B cell (primary cell): Measurements from ENCODE around the gene PLCB3. TPM values are rescaled to one million over a fixed set of nuclear protein-coding genes. Genes with fewer than 3 reads are reported as not detected.

Experiments used
- ATAC-seq: fragments of 200-7000 bp; cut with Tn5 transposase; one replicate; pipeline ENCODE4 v1.10.0; 2021; ENCODE audit warnings: low read depth, mild to moderate bottlenecking, moderate number of reproducible peaks, moderate library complexity
- CTCF ChIA-PET: fragments of 350-600 bp; sonication (Branson Sonifier 250); formaldehyde crosslinking; loops from one replicate; lab custom pipeline; 2021; ENCODE audit warnings: antibody characterized with exemption, inconsistent platforms; lab: Charles Lee
- POLR2A ChIA-PET: fragments of 350-600 bp; sonication (Branson Sonifier 250); formaldehyde crosslinking; loops from one replicate; lab custom pipeline; 2021; ENCODE audit warnings: antibody characterized with exemption; lab: Charles Lee
- DNase-seq: peaks from one replicate; pipeline ENCODE4 v3.0.0; 2013
- H2AFZ ChIP-seq: 2 replicates; pipeline ENCODE4 v1.6.1; 2012; ENCODE audit warnings: mild to moderate bottlenecking, low read depth, low read length; ENCODE audit not compliant: insufficient read depth, poor library complexity, severe bottlenecking
- H3K27ac ChIP-seq, 2 donors: 1 replicate in 1 of 2; 2 replicates in 1 of 2; pipeline ENCODE4 v1.5.1; 2012 to 2013; ENCODE audit warnings: low read length in 2 of 2, mild to moderate bottlenecking in 2 of 2, moderate library complexity in 1 of 2
- H3K27me3 ChIP-seq, 4 experiments: fragments of 200-600 bp in 1 of 4; sonication (generic) in 1 of 4; replicated peaks in 1 of 4; 1 replicate in 2 of 4; 2 replicates in 2 of 4; pipeline versions ENCODE4 v1.6.1 to v1.7.0; 2013 to 2016; ENCODE audit warnings: low read length in 3 of 4, mild to moderate bottlenecking in 2 of 4, mixed read lengths in 1 of 4, moderate library complexity in 1 of 4; ENCODE audit not compliant: insufficient read depth in 4 of 4, control insufficient read depth in 3 of 4; ENCODE audit errors: control extremely low read depth in 1 of 4
- H3K36me3 ChIP-seq, 2 experiments: replicated peaks in 1 of 2; 1 replicate in 1 of 2; 2 replicates in 1 of 2; pipeline versions ENCODE4 v1.6.1 to v1.7.1; 2013; ENCODE audit warnings: low read length in 1 of 2; ENCODE audit not compliant: insufficient read depth in 2 of 2, control insufficient read depth in 1 of 2; ENCODE audit errors: control extremely low read depth in 1 of 2, extremely low read depth in 1 of 2
- H3K4me1 ChIP-seq, 2 donors: fragments of 200-600 bp in 1 of 2; sonication (generic) in 1 of 2; 1 replicate in 1 of 2; 2 replicates in 1 of 2; pipeline versions ENCODE4 v1.5.1 to v1.6.1; 2013 to 2017; ENCODE audit warnings: low read length in 2 of 2; ENCODE audit not compliant: control insufficient read depth in 2 of 2, insufficient read depth in 2 of 2
- H3K4me2 ChIP-seq: replicated peaks from 2 replicates; pipeline ENCODE3; 2012; ENCODE audit warnings: mild to moderate bottlenecking, low read depth, low read length; ENCODE audit not compliant: poor library complexity, severe bottlenecking
- H3K4me3 ChIP-seq, 5 experiments: fragments of 200-600 bp in 1 of 5; sonication (generic) in 1 of 5; 1 replicate in 3 of 5; 2 replicates in 2 of 5; pipeline versions ENCODE4 v1.5.1 to v1.7.0; 2011 to 2016; ENCODE audit warnings: low read length in 4 of 5, mild to moderate bottlenecking in 4 of 5, low read depth in 2 of 5, control low read depth in 1 of 5, moderate library complexity in 1 of 5; ENCODE audit not compliant: insufficient read depth in 1 of 5; ENCODE audit errors: control extremely low read depth in 1 of 5, extremely low read depth in 1 of 5
- H3K79me2 ChIP-seq: fragments of 200-600 bp; sonication (generic); one replicate; pipeline ENCODE4 v1.6.0; 2016; ENCODE audit warnings: low read length; ENCODE audit not compliant: control insufficient read depth, insufficient read depth
- H3K9ac ChIP-seq: fragments of 200-600 bp; sonication (generic); 2 replicates; pipeline ENCODE4 v1.6.1; 2017; ENCODE audit warnings: mild to moderate bottlenecking, low read length, moderate library complexity
- H3K9me3 ChIP-seq, 3 donors: one replicate each; pipeline versions ENCODE4 v1.6.1 to v1.7.1; 2013; ENCODE audit warnings: low read length in 2 of 3; ENCODE audit not compliant: control insufficient read depth in 2 of 3, insufficient read depth in 1 of 3; ENCODE audit errors: control extremely low read depth in 1 of 3
- H4K20me1 ChIP-seq: 2 replicates; pipeline ENCODE4 v1.6.0; 2012; ENCODE audit warnings: mild to moderate bottlenecking, low read length; ENCODE audit not compliant: insufficient read depth, control insufficient read depth, poor library complexity, severe bottlenecking
- H3K27ac Mint-ChIP-seq: one replicate; pipeline ENCODE4 v1.8.0; 2021; ENCODE audit warnings: mixed read lengths
- H3K27me3 Mint-ChIP-seq: one replicate; pipeline ENCODE4 v1.8.0; 2021; ENCODE audit warnings: mixed read lengths
- H3K4me1 Mint-ChIP-seq: one replicate; pipeline ENCODE4 v1.8.0; 2021; ENCODE audit warnings: mixed read lengths
- H3K4me3 Mint-ChIP-seq: one replicate; pipeline ENCODE4 v1.8.0; 2021; ENCODE audit warnings: mixed read lengths
- H3K9me3 Mint-ChIP-seq: one replicate; pipeline ENCODE4 v1.8.0; 2022; ENCODE audit warnings: mixed read lengths; ENCODE audit not compliant: insufficient read depth
- CTCF ChIP-seq: fragments of 200-600 bp; IDR thresholded peaks from one replicate; pipeline ENCODE4 v1.8.0; 2022; ENCODE audit warnings: antibody characterized with exemption, mild to moderate bottlenecking
- EZH2 ChIP-seq: IDR thresholded peaks from 2 replicates; pipeline ENCODE4 v1.6.1; 2012; ENCODE audit warnings: borderline replicate concordance, low read depth, mild to moderate bottlenecking, moderate library complexity, low read length; ENCODE audit not compliant: insufficient read depth, poor library complexity, severe bottlenecking
- WGBS: methylation state at CpG from one replicate; pipeline ENCODE4 v1.1.5; 2013; ENCODE audit warnings: missing lambda C conversion rate; ENCODE audit not compliant: insufficient coverage; 5-methylcytosine and 5-hydroxymethylcytosine counted together
- intact Hi-C: fragments of 100-400 bp; cut with micrococcal nuclease; formaldehyde crosslinking; loops from one replicate; pipeline ENCODE4 v1.10.0; 2022
- polyA plus RNA-seq: library from polyadenylated mRNA; depleted of rRNA; stranded (reverse); fragments of >200 nt; gene quantifications from 2 replicates; pipeline ENCODE4 v1.2.3, GENCODE V29; 2012
- total RNA-seq, 2 donors: library from RNA; stranded (reverse); fragments of 120-200 nt in 1 of 2; gene quantifications; 1 replicate in 1 of 2; 2 replicates in 1 of 2; pipeline versions ENCODE4 v1.2.3 to v1.2.4, GENCODE V29; 2013 to 2022

PLCB3 gene
- total and polyA plus RNA-seq, 2 donors (not counting 1 experiment from before 2014, with no cell fraction given) = 3.0 to 8.1 TPM

GRCh38 chr11:64263021-64263946 is 12.0 kb downstream of the PLCB3 start:
- H3K4me3 Mint-ChIP-seq = no peak overlapping the region
- no peaks in the 10 kb centered on the region for H3K9me3 Mint-ChIP-seq
- no peaks in the 10 kb centered on the region for H3K9me3 ChIP-seq
- H3K36me3 ChIP-seq = no peaks in the 10 kb centered on the region
- no peaks in the 10 kb centered on the region for H4K20me1 ChIP-seq
- H2AFZ ChIP-seq = no peak overlapping the region
- CTCF ChIA-PET = interaction anchor here (1.2 to 1.4 kb wide), 2 partner anchors 57 to 59 kb away, joined by 3 to 4 read pairs; partner anchors contain the start of gene FERMT3
- intact Hi-C loops = no loop called here
- H3K4me2 ChIP-seq = no peak overlapping the region
- H3K79me2 ChIP-seq = no peaks in the 10 kb centered on the region
- no peak overlapping the region for H3K27ac Mint-ChIP-seq
- DNase-seq = no peak
- H3K4me1 ChIP-seq = peaks cover 2 to 5% of the 10 kb centered on the region in 2 donors
- no peak overlapping the region for H3K4me3 ChIP-seq
- POLR2A ChIA-PET = interaction anchor here (0.6 kb wide), 1 partner anchor 1457 kb away, joined by 4 read pairs; no protein-coding TSS in a partner anchor
- no peak overlapping the region for H3K9ac ChIP-seq
- no peaks in the 10 kb centered on the region for H3K4me1 Mint-ChIP-seq
- H3K27me3 Mint-ChIP-seq = no peaks in the 10 kb centered on the region
- 93% methylated on average over 27 of the region's 29 CpGs for WGBS
- H3K27me3 ChIP-seq = no peaks in the 10 kb centered on the region
- ATAC-seq = no peak
- TF ChIP-seq CTCF (no peak), EZH2 (no peak)
- H3K27ac ChIP-seq = no peak overlapping the region

GRCh38 chr11:64263947-64264317 is 12.6 kb downstream of the PLCB3 start:
- H3K9me3 Mint-ChIP-seq = no peaks in the 10 kb centered on the region
- H3K9ac ChIP-seq = no peak overlapping the region
- intact Hi-C loops = no loop called here
- H3K4me1 Mint-ChIP-seq = peaks cover 3% of the 10 kb centered on the region
- DNase-seq (no peak), ATAC-seq (no peak)
- no peak overlapping the region for H3K27ac Mint-ChIP-seq
- H3K4me1 ChIP-seq = peaks cover 9 to 11% of the 10 kb centered on the region in 2 donors
- TF ChIP-seq EZH2 = no peak
- no peak overlapping the region for H3K4me2 ChIP-seq
- no peaks in the 10 kb centered on the region for H3K79me2 ChIP-seq
- no peaks in the 10 kb centered on the region for H3K9me3 ChIP-seq
- no peak overlapping the region for H3K4me3 Mint-ChIP-seq
- no peaks in the 10 kb centered on the region for H3K36me3 ChIP-seq
- no peaks in the 10 kb centered on the region for H4K20me1 ChIP-seq
- no peaks in the 10 kb centered on the region for H3K27me3 ChIP-seq
- POLR2A ChIA-PET = interaction anchor here (0.6 kb wide), 1 partner anchor 1458 kb away, joined by 4 read pairs; no protein-coding TSS in a partner anchor
- 99% methylated on average over 6 of the region's 8 CpGs for WGBS
- H3K27me3 Mint-ChIP-seq = no peaks in the 10 kb centered on the region
- H2AFZ ChIP-seq = no peak overlapping the region
- H3K27ac ChIP-seq = no peak overlapping the region
- H3K4me3 ChIP-seq = no peak overlapping the region
- CTCF ChIA-PET = interaction anchor here (0.9 to 1.4 kb wide), 3 partner anchors 40 to 60 kb away, joined by 3 to 4 read pairs (median 3); partner anchors contain the start of gene FERMT3
